ENCODE data around the gene KITLG. TPM values are rescaled to one million over a fixed set of nuclear protein-coding genes. Genes with fewer than 3 reads are reported as not detected.

KITLG gene
- total RNA-seq, 1 donor from 2014 or later = not detected

- Mint-ChIP-seq H3K27ac (no peak overlapping the region), H3K4me1 (no peaks in the 10 kb centered on the region), H3K36me3 (ENCODE audit: low read depth) (no peaks in the 10 kb centered on the region), H3K4me3 (no peak overlapping the region), H3K27me3 (no peaks in the 10 kb centered on the region), H3K9me3 (peaks cover 2% of the 10 kb centered on the region)
- no peak for DNase-seq
- CTCF ChIA-PET = no interaction called here
- TF ChIP-seq CTCF (IDR thresholded peaks at IDR 0.05) = no peak
- POLR2A ChIA-PET = no interaction called here
- no peak for ATAC-seq (ENCODE audit: low read depth)
- intact Hi-C loops (cut with micrococcal nuclease) = no loop called here
These were observed 20.0 kb upstream of the KITLG start for GRCh38 chr12:88600272-88600671.

GRCh38 chr12:88597365-88597764, 17.1 kb upstream of the KITLG start:
- intact Hi-C loops (cut with micrococcal nuclease) = no loop called here
- DNase-seq = no peak
- Mint-ChIP-seq H3K36me3 (ENCODE audit: low read depth) (no peaks in the 10 kb centered on the region), H3K4me1 (no peaks in the 10 kb centered on the region), H3K27me3 (no peaks in the 10 kb centered on the region), H3K9me3 (peaks cover 2% of the 10 kb centered on the region), H3K27ac (no peak overlapping the region), H3K4me3 (no peak overlapping the region)
- CTCF ChIA-PET = no interaction called here
- POLR2A ChIA-PET = no interaction called here
- no peak for ATAC-seq (ENCODE audit: low read depth)
- TF ChIP-seq CTCF (IDR thresholded peaks at IDR 0.05) = no peak

GRCh38 chr12:88595697-88596096, 15.4 kb upstream of the KITLG start:
- no peak for ATAC-seq (ENCODE audit: low read depth)

GRCh38 chr12:88594780-88595179, 14.5 kb upstream of the KITLG start:
- TF ChIP-seq CTCF (IDR thresholded peaks at IDR 0.05) = no peak
- ChIA-PET CTCF (no interaction called here), POLR2A (no interaction called here)
- Mint-ChIP-seq H3K36me3 (ENCODE audit: low read depth) (no peaks in the 10 kb centered on the region), H3K9me3 (no peaks in the 10 kb centered on the region), H3K4me1 (no peaks in the 10 kb centered on the region), H3K27me3 (no peaks in the 10 kb centered on the region), H3K4me3 (no peak overlapping the region), H3K27ac (no peak overlapping the region)
- intact Hi-C loops (cut with micrococcal nuclease) = no loop called here
- DNase-seq = no peak
- ATAC-seq (ENCODE audit: low read depth) = no peak

More at GRCh38 chr12:88595697-88596096, 15.4 kb upstream of the KITLG start:
- Mint-ChIP-seq H3K27ac (no peak overlapping the region), H3K4me3 (no peak overlapping the region), H3K27me3 (no peaks in the 10 kb centered on the region), H3K9me3 (no peaks in the 10 kb centered on the region), H3K36me3 (ENCODE audit: low read depth) (no peaks in the 10 kb centered on the region), H3K4me1 (no peaks in the 10 kb centered on the region)
- ChIA-PET POLR2A (no interaction called here), CTCF (no interaction called here)
- DNase-seq = no peak
- intact Hi-C loops (cut with micrococcal nuclease) = no loop called here
- no peak for TF ChIP-seq CTCF (IDR thresholded peaks at IDR 0.05)

GRCh38 chr12:88591343-88591742, 11.1 kb upstream of the KITLG start:
- CTCF ChIA-PET = no interaction called here
- intact Hi-C loops (cut with micrococcal nuclease) = no loop called here

More at GRCh38 chr12:88591343-88591742, 11.1 kb upstream of the KITLG start:
- DNase-seq = no peak
- H3K27me3 Mint-ChIP-seq = no peaks in the 10 kb centered on the region
- no peak overlapping the region for H3K4me3 Mint-ChIP-seq
- no peak for ATAC-seq (ENCODE audit: low read depth)
- POLR2A ChIA-PET = no interaction called here
- H3K27ac Mint-ChIP-seq = no peak overlapping the region
- peaks cover 3% of the 10 kb centered on the region for H3K9me3 Mint-ChIP-seq
- no peak for TF ChIP-seq CTCF (IDR thresholded peaks at IDR 0.05)
- no peaks in the 10 kb centered on the region for H3K36me3 Mint-ChIP-seq (ENCODE audit: low read depth)
- no peaks in the 10 kb centered on the region for H3K4me1 Mint-ChIP-seq
